Measurements from ENCODE around the gene AHCYL1. TPM values are rescaled to one million over a fixed set of nuclear protein-coding genes. Genes with fewer than 3 reads are reported as not detected.
"Not testable (repeated sequence)": the region's sequence is repeated elsewhere in the genome, so short reads cannot be mapped to it uniquely, and the experiment has no call there.

AHCYL1 gene
- total and polyA plus RNA-seq, 2 donors (not counting 1 experiment from before 2014, with no cell fraction given), result 24.3 to 51.4 TPM

DNA sequence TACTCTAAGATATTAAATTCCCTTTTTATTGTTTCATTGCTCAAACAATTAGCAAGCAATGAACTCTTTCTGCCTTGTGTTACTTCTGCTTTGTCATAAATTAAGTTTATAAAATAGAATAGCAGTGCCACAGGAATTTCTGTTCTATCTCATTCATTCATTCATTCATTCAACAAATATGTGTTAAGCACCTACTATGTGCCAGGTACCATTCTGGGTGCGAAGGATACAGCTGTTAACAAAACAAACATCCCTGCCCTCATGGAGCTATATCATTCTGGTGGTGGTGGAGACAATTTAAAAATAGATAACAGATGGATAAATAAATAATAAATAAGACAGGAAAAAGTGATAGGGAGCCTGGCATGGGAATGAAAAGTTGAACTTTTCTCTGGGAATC lies 34.5 kb upstream of the AHCYL1 start:
- H3K27ac ChIP-seq (ENCODE audit: low read length in 2 of 2), result no peak overlapping the region
- H3K4me3 ChIP-seq (ENCODE audit: control extremely low read depth in 1 of 5, extremely low read depth in 1 of 5, insufficient read depth in 1 of 5, low read depth in 2 of 5, low read length in 4 of 5), result no peak overlapping the region
- ATAC-seq (ENCODE audit: low read depth) (no peak), DNase-seq (no peak)
- H3K4me1 ChIP-seq (ENCODE audit: control insufficient read depth in 2 of 2, insufficient read depth in 2 of 2, low read length in 2 of 2), result no peaks in the 10 kb centered on the region
- WGBS (ENCODE audit: insufficient coverage), result no CpG with 5 or more reads among the region's 1 CpG
- Mint-ChIP-seq H3K4me1 (no peaks in the 10 kb centered on the region), H3K27me3 (peaks cover 22% of the 10 kb centered on the region), H3K4me3 (no peak overlapping the region), H3K27ac (no peak overlapping the region), H3K9me3 (ENCODE audit: insufficient read depth) (no peaks in the 10 kb centered on the region)
- POLR2A ChIA-PET, result no interaction called here
- CTCF ChIA-PET, result interaction anchor here (1.3 kb wide), 1 partner anchor 72 kb away, joined by 3 read pairs; no protein-coding TSS in a partner anchor
- no peak overlapping the region for H3K4me2 ChIP-seq (replicated peaks; ENCODE audit: low read depth, low read length, poor library complexity, severe bottlenecking)
- intact Hi-C loops (cut with micrococcal nuclease), result no loop called here
- no peak for TF ChIP-seq EZH2 (IDR thresholded peaks at IDR 0.05; ENCODE audit: borderline replicate concordance, insufficient read depth, low read depth, low read length, poor library complexity, severe bottlenecking)
- TF ChIP-seq, protein P1, sequence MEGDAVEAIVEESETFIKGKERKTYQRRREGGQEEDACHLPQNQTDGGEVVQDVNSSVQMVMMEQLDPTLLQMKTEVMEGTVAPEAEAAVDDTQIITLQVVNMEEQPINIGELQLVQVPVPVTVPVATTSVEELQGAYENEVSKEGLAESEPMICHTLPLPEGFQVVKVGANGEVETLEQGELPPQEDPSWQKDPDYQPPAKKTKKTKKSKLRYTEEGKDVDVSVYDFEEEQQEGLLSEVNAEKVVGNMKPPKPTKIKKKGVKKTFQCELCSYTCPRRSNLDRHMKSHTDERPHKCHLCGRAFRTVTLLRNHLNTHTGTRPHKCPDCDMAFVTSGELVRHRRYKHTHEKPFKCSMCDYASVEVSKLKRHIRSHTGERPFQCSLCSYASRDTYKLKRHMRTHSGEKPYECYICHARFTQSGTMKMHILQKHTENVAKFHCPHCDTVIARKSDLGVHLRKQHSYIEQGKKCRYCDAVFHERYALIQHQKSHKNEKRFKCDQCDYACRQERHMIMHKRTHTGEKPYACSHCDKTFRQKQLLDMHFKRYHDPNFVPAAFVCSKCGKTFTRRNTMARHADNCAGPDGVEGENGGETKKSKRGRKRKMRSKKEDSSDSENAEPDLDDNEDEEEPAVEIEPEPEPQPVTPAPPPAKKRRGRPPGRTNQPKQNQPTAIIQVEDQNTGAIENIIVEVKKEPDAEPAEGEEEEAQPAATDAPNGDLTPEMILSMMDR (IDR thresholded peaks at IDR 0.05), result no peak
- H3K9me3 ChIP-seq (ENCODE audit: control extremely low read depth in 1 of 3, control insufficient read depth in 2 of 3, insufficient read depth in 1 of 3, low read length in 2 of 3), result no peaks in the 10 kb centered on the region
- no peak overlapping the region for H3K9ac ChIP-seq (ENCODE audit: low read length)
- no peaks in the 10 kb centered on the region for H3K27me3 ChIP-seq (replicated peaks in 1 of 4; ENCODE audit: control extremely low read depth in 1 of 4, control insufficient read depth in 3 of 4, insufficient read depth in 4 of 4, low read length in 3 of 4)
- H3K79me2 ChIP-seq (ENCODE audit: control insufficient read depth, insufficient read depth, low read length), result no peaks in the 10 kb centered on the region
- H3K36me3 ChIP-seq (replicated peaks in 1 of 2; ENCODE audit: control extremely low read depth in 1 of 2, control insufficient read depth in 1 of 2, extremely low read depth in 1 of 2, insufficient read depth in 2 of 2, low read length in 1 of 2), result no peaks in the 10 kb centered on the region
- no peak overlapping the region for H2AFZ ChIP-seq (ENCODE audit: insufficient read depth, low read depth, low read length, poor library complexity, severe bottlenecking)
- H4K20me1 ChIP-seq (ENCODE audit: control insufficient read depth, insufficient read depth, low read length, poor library complexity, severe bottlenecking), result no peaks in the 10 kb centered on the region

DNA sequence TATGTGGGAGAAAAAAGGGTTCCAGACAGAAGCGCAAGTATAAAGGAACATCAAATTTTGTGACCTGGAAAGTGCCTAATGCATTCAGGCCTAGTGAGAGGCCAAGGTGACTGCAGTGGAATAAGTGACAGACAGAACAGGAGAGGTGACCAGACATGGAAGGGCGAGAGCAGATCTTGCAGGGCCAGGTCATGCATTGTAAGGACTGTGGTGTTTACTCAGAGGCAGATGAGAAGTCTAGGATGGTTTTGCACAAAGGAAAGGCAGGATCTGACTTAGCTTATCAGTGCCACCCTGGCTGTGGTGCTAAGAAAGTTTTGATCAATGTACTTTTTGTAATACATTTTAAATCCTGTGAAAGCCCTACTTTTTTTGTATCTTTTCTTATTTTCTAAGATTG lies 34.1 kb upstream of the AHCYL1 start:
- Mint-ChIP-seq H3K9me3 (ENCODE audit: insufficient read depth) (no peaks in the 10 kb centered on the region), H3K27me3 (peaks cover 24% of the 10 kb centered on the region), H3K4me1 (no peaks in the 10 kb centered on the region), H3K27ac (no peak overlapping the region), H3K4me3 (no peak overlapping the region)
- intact Hi-C loops (cut with micrococcal nuclease), result no loop called here
- H3K27me3 ChIP-seq (replicated peaks in 1 of 4; ENCODE audit: control extremely low read depth in 1 of 4, control insufficient read depth in 3 of 4, insufficient read depth in 4 of 4, low read length in 3 of 4), result no peaks in the 10 kb centered on the region
- ChIA-PET CTCF (interaction anchor here (1.3 kb wide), 1 partner anchor 72 kb away, joined by 3 read pairs; no protein-coding TSS in a partner anchor), POLR2A (no interaction called here)
- no peaks in the 10 kb centered on the region for H3K9me3 ChIP-seq (ENCODE audit: control extremely low read depth in 1 of 3, control insufficient read depth in 2 of 3, insufficient read depth in 1 of 3, low read length in 2 of 3)
- no peaks in the 10 kb centered on the region for H3K79me2 ChIP-seq (ENCODE audit: control insufficient read depth, insufficient read depth, low read length)
- H3K4me3 ChIP-seq (ENCODE audit: control extremely low read depth in 1 of 5, extremely low read depth in 1 of 5, insufficient read depth in 1 of 5, low read depth in 2 of 5, low read length in 4 of 5), result no peak overlapping the region
- no peaks in the 10 kb centered on the region for H3K4me1 ChIP-seq (ENCODE audit: control insufficient read depth in 2 of 2, insufficient read depth in 2 of 2, low read length in 2 of 2)
- DNase-seq (no peak), ATAC-seq (ENCODE audit: low read depth) (no peak)
- no peak for TF ChIP-seq EZH2 (IDR thresholded peaks at IDR 0.05; ENCODE audit: borderline replicate concordance, insufficient read depth, low read depth, low read length, poor library complexity, severe bottlenecking)
- TF ChIP-seq, protein P1 (IDR thresholded peaks at IDR 0.05), result no peak
- no peak overlapping the region for H3K27ac ChIP-seq (ENCODE audit: low read length in 2 of 2)
- WGBS (ENCODE audit: insufficient coverage), result 93% methylated on average over 2 of the region's 2 CpGs
- no peak overlapping the region for H3K4me2 ChIP-seq (replicated peaks; ENCODE audit: low read depth, low read length, poor library complexity, severe bottlenecking)
- no peak overlapping the region for H3K9ac ChIP-seq (ENCODE audit: low read length)
- no peak overlapping the region for H2AFZ ChIP-seq (ENCODE audit: insufficient read depth, low read depth, low read length, poor library complexity, severe bottlenecking)
- no peaks in the 10 kb centered on the region for H3K36me3 ChIP-seq (replicated peaks in 1 of 2; ENCODE audit: control extremely low read depth in 1 of 2, control insufficient read depth in 1 of 2, extremely low read depth in 1 of 2, insufficient read depth in 2 of 2, low read length in 1 of 2)
- H4K20me1 ChIP-seq (ENCODE audit: control insufficient read depth, insufficient read depth, low read length, poor library complexity, severe bottlenecking), result no peaks in the 10 kb centered on the region

DNA sequence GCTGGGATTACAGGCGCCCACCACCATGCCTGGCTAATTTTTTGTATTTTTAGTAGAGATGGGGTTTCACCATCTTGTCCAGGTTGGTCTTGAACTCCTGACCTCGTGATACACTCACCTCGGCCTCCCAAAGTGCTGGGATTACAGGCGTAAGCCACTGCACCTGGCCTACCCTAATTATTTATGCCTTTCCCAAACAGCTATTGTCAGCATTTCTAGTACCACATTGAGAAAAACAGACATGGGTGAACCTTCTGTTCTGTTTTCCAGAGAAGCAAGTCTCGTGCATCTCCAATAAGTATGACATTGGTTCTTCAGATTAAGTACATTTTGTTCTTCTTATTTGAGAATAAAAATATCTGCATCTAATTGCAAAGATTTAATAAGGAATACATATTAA lies 33.1 kb upstream of the AHCYL1 start:
- H3K79me2 ChIP-seq (ENCODE audit: control insufficient read depth, insufficient read depth, low read length); H3K9me3 Mint-ChIP-seq (ENCODE audit: insufficient read depth); ATAC-seq (ENCODE audit: low read depth); H3K9ac ChIP-seq (ENCODE audit: low read length); intact Hi-C loops (cut with micrococcal nuclease); H3K27ac ChIP-seq (ENCODE audit: low read length in 2 of 2); H3K4me1 Mint-ChIP-seq; DNase-seq; H3K4me3 ChIP-seq (ENCODE audit: control extremely low read depth in 1 of 5, extremely low read depth in 1 of 5, insufficient read depth in 1 of 5, low read depth in 2 of 5, low read length in 4 of 5); H3K27ac Mint-ChIP-seq; H2AFZ ChIP-seq (ENCODE audit: insufficient read depth, low read depth, low read length, poor library complexity, severe bottlenecking); POLR2A ChIA-PET; CTCF ChIA-PET; H3K4me1 ChIP-seq (ENCODE audit: control insufficient read depth in 2 of 2, insufficient read depth in 2 of 2, low read length in 2 of 2); H4K20me1 ChIP-seq (ENCODE audit: control insufficient read depth, insufficient read depth, low read length, poor library complexity, severe bottlenecking); H3K4me2 ChIP-seq (replicated peaks; ENCODE audit: low read depth, low read length, poor library complexity, severe bottlenecking); H3K9me3 ChIP-seq (ENCODE audit: control extremely low read depth in 1 of 3, control insufficient read depth in 2 of 3, insufficient read depth in 1 of 3, low read length in 2 of 3); H3K27me3 ChIP-seq (replicated peaks in 1 of 4; ENCODE audit: control extremely low read depth in 1 of 4, control insufficient read depth in 3 of 4, insufficient read depth in 4 of 4, low read length in 3 of 4); H3K36me3 ChIP-seq (replicated peaks in 1 of 2; ENCODE audit: control extremely low read depth in 1 of 2, control insufficient read depth in 1 of 2, extremely low read depth in 1 of 2, insufficient read depth in 2 of 2, low read length in 1 of 2); H3K4me3 Mint-ChIP-seq: not testable (repeated sequence)
- 94% methylated on average over 3 of the region's 5 CpGs for WGBS (ENCODE audit: insufficient coverage)
- H3K27me3 Mint-ChIP-seq, result peaks cover 18% of the 10 kb centered on the region

Data from B cell (primary cell).